HT-29 (cell line): ENCODE measurements around the gene CLIC4. TPM values are rescaled to one million over a fixed set of nuclear protein-coding genes. Genes with fewer than 3 reads are reported as not detected.

Experiments
- DNase-seq: peaks from one replicate; pipeline ENCODE4 v3.0.0-alpha.2; 2015; ENCODE audit warnings: low spot score
- total RNA-seq: library from RNA; depleted of rRNA; stranded (reverse); fragments of >200 nt; shearing (Covaris generic); gene quantifications from 2 replicates; pipeline ENCODE4 v1.2.3, GENCODE V29; 2014

Gene CLIC4
- total RNA-seq, 1 experiment from 2014 or later = 22.5 TPM

DNA sequence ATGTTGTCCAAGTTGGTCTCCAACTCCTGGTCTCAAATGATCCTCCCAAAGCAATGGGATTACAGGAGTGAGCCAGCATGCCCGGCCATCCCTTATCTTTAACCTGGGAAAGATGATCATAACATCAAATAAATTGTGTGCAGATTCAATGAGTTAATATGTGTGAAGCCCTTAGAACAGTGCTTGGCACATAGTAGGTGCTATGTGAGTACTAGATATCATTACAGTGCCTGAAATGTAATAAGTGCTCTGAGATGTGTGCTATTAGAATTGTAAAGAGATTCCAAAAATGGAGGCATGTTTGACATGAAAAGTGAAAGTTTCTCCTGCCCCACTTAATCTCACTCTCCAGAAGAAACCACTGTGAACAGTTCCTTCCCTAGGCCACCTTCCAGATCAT is 113.0 kb downstream of the CLIC4 start:
- no peak for DNase-seq

DNA sequence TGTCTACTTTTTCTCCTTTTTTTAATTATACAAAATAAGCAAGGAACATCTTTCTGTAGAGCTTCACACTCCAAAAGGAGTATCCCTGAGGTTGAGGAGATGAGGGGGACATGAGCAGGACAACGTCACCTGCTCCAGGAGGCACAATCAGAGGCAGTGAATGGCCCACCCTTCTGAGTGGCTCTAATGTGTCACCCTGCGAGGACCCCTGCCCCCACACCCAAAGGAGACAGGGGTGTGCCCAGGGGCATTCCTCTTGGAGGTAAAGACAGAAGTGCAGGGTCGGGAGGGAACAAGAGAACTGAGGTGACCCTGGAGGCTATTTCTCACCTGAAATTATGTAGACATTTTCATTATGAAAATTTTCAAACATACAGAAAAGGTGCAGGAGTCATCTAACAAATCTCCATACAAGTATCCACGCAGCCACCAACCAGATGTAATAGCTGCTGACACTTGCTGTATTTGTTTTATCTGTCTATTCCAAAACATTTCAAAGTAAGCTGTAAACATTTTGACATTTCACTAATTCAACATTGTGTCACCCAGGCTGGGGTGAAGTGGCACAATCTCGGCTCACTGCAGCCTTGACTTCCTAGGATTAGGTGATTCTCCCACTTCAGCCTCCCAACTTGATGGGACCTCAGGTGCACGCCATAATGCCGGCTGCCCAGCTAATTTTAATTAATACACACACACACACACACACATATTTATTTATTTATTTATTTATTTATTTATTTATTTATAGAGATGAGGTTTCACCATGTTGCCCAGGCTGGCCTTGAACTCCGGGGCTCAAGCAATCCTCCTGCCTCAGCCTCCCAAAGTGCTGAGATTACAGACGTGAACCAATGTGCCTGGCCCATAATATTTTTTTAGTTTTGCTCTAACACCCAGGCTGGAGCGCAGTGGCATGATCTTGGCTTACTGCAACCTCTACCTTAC is 114.1 kb downstream of the CLIC4 start:
- DNase-seq = no peak

DNA sequence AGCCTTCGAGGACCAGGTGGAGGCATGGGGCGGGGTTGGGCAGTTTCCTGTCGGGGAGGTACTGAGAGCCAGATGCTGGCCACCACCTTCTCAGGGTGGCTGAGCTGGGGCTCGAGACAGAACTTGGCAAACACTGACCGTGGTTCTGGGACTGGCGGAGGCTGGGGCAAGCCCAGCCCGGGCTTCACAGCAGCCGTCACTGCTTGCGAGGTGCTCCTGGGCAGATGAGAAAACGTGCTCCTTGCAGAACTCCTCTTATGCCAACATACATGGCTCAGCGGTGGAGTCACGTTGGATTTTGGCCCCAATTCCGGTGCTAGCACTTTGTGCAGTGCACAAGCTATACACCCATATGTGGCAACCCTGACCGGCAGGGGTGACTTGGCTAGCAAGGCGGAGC is 115.6 kb downstream of the CLIC4 start:
- no peak for DNase-seq

DNA sequence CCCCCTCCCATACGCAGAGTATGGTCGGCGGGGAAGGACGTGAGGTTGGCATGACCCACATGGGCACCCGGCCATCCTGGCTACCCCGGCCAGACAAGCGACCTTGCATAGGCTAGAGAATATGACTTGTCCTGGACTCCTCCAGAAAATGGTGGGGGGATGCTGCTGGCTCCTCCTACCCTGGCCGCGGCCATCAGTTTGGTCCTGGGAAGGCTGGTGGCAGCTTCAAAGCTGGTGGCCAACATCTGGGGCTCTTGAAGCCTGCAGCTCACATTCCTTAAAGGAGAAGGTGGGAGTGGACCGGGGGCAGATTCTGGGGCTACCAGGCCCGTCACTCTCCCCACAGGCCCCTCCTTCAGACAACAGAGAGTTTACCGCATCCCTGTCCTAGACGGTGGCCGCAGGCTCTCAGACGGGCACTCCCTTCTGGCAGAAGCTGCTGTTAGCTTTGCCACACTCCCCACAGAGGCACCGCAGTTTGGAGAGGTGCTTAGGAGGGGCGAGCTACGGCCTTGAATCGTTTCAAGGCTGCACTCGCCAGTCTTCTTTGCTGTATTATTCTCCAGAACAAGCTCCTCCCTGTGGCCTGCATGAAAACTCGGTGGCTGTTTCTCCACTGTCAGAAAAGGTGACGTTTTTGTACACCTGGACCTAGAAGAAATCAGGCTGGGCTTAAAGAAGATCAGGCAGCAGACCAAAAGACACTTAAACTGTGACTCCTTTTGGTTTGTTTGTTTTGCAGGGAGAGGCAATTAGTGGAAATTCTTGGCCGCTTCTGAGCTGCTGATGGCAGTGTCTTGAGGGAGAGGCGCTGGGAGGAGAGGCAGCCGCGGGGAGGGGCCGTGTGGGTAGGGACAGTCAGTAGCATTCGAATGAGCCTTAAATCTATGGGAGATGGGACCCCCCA is 116.8 kb downstream of the CLIC4 start:
- peak; percentile 30 for DNase-seq

DNA sequence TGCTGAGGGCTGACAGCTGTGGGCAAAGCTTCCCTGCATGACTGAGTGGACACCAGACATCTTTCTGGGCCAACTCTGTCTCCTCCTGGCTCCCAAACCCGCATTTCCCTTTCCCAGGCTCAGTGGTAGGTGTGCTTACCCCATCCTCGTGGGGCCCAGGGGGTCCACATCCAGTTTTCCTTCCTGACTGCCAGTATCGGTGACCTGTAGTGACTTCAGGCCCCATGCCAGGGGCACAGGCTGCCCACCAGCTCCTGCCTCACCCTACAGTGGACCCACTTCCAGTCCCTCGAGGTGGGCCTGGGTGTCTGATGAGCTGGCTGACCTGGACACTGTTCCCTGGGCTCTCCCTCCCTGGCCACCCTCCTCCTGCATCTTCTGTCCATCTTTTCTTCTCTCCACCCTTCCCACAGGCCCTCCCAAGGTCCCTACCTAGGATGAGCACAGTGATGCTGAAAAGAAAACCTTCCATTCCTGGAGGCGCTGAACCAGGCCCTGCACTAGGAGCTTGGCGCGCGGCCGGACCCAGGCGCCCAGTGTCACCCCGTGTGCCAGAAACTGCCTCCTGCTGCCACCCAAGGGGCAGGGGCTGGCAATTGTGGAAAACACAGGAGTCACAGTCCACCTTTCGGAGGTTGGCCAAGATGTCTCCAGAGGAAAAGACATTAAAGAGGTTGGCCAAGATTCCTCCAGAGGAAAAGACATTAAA is 117.7 kb downstream of the CLIC4 start:
- DNase-seq = no peak

DNA sequence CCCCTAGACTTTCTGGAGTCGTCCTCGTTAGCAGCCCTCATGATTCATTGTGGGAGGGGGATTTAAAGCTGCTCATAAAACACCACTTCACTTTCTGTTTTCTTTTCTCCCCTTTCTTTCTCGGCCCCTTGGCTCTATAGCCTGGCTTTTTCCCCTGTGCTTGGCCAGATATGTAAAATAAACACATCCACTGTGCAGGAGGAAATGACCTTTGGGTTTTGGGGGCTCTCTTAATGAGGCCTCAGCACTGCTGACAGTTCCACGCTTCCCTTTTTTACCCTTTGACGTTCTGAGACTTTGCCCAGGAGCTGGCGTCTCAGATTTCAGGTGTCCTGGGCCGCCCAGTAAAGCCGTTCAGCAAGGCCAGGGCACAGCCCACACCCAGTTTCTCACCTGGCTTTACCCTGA is 119.1 kb downstream of the CLIC4 start:
- peak; percentile 9 for DNase-seq

DNA sequence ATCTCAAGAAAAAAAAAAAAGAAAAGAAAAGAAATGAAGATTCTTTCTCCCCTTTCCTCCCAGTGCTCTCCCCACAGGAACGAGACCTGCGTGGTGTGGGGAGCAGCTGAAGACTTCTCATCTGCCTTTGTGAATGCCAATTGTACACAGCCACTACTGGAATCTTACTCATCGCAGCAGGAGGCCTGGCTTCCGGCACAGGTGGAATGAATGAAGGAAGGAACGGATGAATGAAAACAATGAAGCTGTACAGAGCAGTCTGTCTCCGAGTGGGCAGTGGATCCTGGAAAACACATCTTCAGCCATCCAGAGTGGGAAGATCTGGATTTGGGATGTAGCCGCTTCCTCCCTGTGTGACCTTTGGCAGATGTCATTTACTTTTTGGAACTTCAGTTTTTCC is 119.9 kb downstream of the CLIC4 start:
- no peak for DNase-seq

DNA sequence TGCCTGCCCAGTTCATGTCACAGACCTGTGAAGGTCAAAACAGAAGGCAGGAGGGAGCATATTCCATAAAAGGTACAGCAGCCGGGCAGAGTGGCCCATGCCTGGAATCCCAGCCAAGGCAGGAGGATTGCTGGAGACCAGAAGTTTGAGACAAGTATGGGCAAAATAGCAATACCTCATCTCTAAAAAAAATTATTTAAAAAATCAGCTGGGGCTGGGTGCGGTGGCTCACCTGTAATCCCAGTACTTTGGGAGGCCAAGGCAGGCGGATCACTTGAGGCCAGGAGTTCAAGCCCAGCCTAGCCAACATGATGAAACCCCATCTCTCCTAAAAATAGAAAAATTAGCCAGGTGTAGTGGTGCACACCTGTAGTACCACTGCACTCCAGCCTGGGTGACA is 120.3 kb downstream of the CLIC4 start:
- DNase-seq = no peak

DNA sequence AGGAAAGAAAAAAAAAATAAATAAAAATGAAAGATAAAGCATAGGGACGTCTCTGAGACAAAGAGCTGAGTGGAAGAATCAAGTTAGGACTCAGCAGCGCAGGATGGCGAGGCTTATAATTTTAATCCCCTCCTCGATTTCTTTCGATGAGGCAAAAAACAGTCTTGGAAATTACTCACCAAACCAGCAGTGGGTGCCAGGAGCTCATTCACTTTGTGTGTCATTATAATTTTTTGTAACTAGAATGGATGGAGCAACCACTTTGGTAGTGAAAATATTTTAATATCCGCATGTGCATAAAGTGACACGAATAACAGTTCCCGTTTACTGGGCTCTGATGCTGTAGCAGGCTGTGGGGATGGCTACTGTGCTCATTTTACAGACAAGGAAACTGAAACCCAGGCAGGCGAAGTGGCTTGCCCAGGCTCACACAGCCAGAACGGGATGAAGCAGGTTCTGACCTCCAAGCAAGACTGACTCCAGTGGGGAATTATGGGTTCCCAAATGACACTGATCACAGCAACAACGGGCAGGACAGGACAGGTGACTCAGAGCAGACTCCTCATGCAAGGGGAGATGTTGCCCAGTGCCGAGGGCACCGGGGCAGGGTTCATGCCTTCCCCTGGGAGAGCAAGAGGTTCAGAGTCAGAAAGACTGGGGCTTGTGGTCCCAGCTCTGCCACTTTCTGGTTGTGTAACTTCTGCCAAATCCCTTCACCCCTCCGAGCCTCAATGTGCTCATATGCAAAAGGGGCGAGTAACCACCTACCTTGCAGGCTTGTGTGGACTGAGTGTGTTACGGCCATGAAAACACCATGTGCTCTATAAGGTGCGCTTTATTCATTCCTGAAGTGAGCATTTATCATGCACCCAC is 121.2 kb downstream of the CLIC4 start:
- peak; percentile 5 for DNase-seq

DNA sequence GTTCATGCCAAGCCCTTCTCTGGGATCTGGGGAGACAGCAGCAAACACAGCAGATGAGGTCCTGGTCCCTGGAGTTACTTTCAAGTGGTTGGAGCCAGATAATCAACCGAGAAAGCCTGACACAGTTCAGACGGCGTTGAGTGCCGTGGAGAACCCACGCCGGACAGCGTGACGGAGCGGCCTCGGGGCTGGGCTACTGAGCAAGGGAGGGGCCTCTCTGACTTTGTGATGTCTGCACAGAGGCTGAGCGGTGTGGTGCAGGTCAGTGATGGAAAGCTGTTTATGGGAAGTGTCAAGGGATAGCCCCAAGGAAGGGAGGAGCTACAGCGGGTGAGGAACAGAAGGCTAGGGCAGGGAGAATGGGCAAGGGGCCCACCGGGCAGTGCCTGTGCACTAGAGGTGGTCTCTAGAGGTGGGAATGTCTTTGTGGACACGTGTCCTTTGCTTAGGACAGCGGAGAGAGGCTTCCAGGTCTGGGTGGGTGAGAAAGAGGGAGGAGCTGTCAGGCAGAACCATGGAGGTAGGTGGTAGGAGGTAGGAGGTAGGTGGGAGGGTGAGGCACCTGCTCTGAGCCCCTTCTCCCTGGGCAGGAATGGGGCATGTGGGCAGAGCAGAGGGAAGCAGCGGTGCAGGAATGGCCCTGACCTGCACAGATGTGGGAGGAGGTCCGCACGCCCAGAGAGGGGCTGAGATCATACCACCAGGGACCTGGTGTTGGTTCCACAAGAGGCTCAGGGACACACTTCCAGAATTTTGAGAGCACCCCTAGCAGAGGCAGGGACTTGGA is 122.0 kb downstream of the CLIC4 start:
- no peak for DNase-seq

DNA sequence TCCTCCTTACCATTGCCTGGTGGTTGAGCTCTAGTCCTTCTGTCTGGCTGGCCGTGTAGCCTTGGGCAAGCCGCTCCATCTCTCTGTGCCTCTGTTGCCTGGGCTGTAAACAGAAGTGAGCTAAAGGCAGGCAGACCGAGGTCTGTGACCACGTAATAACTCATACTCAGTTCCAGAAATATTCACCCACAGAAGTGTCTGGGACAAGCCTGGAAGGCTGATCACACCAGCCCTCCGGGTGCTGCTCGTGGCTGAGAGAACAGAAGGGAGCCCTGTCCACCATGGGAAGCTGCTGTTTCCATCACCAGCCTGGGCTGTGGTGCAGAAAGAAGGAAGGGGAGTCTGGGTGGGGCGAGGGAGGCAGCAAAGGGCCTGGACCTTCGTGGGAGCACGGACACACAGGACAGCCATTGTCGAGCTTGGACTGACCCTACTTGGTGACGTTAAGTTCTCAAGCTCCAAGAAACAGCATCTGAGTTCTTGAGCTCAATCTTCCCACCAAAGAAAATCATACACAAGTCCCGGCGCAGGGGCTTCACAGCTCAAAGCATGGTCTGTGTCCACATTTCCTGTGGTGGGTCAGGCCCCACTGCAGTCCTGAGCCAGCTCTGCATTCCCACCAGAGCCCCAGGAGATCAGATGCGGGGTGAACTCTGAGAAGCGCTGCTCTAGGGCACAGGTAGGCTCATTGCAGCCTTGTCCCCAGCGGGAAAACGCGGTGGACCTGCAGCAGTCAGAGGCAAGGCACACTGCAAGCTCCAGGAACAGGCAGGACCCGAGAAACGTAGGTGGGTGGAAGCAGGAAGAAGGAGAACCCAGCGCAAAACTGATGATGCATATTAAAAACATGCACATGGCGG is 123.0 kb downstream of the CLIC4 start:
- DNase-seq = no peak

DNA sequence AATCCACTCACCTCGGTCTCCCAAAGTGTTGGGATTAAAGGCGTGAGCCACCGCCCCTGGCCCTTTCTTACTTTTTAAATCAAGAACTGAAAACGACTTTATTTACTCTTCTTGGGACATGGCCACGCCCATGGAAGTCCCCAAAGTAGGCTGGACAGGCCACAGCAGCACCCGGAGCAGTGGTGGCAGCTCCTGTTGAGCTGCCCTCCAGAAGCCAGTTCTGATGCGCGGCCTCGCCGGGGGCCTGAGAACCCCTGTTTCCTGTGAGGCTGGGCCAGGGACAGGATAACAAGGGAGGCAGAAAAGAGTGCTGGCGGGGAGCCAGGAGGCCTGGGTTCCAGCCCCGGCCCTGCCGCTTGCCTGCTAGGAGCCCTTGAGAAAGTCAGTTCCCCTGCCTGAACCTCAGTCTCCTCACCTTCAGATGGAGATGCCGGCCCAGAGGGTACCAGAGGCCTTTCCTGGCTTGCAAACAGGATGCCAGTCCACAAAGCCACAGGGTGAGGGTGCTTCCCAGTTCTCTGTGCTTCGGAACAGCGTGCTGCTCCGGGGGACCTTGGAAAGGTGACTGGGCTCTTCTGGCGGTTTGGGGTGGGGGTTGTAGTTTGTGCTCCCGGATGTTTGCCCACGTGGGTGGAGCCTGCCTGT is 125.4 kb downstream of the CLIC4 start:
- DNase-seq = no peak

DNA sequence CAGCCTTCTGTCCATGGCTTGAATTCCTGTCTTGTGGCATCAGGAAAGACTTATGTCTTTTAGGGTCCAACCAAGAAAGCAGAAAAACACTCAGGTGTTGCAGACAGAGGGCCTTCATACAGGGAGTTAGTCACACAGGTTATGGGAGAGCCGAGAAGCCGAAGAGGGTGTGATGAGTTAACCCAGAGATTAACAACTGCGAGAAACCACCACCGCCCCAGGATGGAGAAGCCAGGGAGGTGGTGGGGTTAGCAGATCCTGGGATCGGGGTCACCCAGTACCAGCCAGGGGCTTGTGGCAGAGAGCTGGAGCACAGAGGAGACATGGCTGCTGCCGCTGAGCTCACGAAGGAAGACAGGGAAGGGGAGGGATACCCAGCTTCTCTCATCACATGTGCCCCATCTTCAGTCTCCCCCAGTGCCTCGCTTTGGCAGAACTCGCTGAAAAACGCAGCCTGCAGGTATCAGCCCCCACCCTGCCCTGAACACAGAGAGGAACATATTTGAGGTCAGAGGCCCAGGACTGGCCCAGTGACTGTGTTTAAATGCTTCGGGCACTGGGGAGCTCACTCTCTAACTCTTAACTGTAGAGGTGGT is 126.2 kb downstream of the CLIC4 start:
- DNase-seq = no peak

DNA sequence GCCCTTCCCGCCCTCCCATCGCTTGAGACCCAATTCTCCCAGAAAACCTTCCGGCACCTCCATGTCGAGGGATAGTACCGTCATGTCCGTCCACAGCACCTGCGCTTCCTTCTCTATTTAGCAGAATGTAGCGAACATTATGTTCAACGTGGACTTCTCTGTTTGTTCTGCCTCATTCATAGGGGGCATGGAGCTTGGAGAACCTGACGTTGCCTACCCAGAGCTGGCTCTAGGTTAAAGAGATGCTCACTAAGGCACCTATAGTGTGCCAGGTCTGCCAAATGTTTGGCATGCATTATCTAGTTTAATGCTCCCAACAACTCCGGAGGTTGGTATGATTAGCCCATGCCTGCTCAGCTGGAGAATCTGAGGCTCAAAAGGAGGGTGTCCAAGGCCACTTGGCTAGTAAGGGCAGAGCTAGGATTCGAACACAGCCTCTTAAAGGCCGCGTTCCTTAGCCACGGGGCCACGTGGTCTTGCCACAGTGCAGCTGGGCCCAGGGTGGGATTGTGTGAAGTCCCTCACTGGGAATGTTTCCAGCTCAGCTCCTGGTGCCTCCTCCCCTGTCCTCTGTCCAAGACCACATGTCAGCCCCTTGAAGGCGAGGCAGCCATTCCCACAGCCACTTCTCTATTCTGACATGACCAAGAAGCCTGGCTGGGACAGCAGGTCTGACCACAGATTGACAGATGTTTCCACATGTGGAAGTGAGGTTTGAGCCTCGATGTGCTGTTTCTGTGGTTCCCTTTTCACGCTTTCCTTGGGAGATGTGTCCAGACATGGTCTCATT is 127.0 kb downstream of the CLIC4 start:
- DNase-seq = no peak

DNA sequence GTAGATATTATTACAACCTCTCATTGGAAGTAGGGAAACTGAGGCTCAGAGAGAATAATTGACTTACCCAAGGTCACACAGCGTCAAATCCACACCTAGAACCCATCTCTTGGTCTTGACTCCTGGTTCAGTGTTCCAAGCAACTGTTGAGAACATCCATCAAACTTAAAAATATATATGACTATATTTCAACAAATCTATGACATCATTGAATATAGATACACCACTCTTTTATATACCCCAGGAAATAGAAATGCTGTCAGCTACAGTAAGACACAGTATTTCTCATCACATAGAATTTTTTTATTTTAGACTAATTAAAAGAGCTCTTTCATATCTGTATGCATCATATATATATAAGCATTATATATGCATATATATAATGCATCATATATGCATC is 127.9 kb downstream of the CLIC4 start:
- no peak for DNase-seq

DNA sequence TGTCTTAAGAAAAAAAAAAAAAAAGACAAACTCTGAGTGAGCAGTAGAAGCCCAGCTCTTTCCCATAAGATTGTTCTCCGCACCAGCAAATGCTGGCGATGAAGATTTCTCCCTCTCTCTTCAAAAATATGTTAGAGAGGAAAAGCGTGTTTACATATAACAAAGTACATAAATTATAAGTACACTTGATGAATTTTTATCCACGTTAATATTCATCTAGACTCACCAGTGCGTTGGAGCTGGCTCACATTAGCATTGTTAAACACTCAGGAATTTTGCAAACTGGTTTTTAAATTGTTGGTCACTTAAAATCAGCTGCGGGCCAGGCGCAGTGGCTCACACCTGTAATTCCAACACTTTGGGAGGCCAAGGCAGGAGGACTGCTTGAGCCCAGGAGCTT is 128.8 kb downstream of the CLIC4 start:
- DNase-seq = no peak

DNA sequence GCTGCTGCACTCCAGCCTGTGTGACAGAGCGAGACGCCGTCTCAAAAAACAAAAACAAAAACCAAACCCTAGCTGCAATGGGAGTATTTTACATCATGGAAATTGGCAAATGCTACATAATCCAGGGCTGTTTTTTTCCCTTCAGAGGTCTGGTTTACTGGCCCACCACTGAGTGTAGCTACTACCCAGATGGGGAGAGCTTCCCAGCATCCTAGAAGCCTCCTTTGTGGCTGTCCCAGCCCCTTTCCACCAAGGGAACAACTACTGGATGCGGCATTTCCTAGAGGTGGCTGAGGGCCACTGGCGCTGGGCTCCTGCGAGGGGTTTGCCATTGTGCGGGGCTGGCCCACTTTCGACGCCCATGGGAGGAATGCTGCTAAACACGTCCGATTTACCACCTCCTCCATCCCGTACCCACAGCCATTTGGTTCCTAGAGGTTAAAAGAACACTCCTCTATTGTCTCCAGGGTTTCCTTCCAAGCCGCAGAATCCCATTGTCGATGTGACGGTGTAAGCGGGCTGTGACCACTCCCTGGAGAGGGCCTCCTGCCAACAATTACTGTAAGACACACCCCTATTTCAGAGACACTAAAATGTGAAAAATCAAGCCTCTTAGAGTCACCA is 129.5 kb downstream of the CLIC4 start:
- DNase-seq = no peak
